Measurements from ENCODE around the gene NECAB3. TPM values are rescaled to one million over a fixed set of nuclear protein-coding genes. Genes with fewer than 3 reads are reported as not detected.

The NECAB3 gene
- polyA plus RNA-seq, 1 of the 3 experiments (the other 2 are of a cell fraction): 20.1 TPM

DNA sequence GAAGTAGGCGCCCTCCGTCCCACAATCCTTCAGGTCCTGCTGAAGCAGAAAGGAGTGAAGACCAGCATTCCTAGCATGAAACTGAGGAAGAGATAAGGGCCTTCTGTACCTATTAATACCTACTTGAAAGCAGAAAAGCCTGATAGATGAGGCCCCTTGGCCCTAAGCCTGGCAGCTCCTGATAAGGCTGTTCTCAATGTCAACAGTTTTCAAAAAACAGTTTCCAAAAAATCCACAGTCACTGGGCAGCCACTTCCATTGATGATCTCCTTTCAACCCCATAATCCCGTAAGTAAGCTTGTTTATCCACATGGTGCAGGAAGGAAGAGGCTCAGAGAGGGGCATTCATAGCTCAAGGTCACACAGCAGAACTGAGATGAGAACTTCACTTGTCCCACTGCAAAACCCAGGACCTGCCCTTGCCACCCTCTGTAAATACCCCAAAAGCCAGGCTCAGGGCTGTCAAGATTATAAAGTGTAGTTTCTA is 14.8 kb upstream of the NECAB3 start:
- no peaks in the 10 kb centered on the region for H3F3A ChIP-seq (replicated peaks; ENCODE audit: insufficient read depth)
- 86% methylated on average over 3 of the region's 3 CpGs for WGBS (ENCODE audit: low lambda C conversion rate)
- no peak for DNase-seq
- no peaks in the 10 kb centered on the region for H3K9me3 ChIP-seq
- peaks cover 7 to 23% of the 10 kb centered on the region in 2 experiments; a peak in 2 of 4 replicates for H3K4me1 ChIP-seq (ENCODE audit: control insufficient read depth in 1 of 2, insufficient read depth in 2 of 2, low read depth in 1 of 2, low read length in 1 of 2)
- no peaks in the 10 kb centered on the region for H3K36me3 ChIP-seq (replicated peaks in 1 of 2; ENCODE audit: control insufficient read depth in 1 of 2, insufficient read depth in 2 of 2, low read length in 1 of 2)
- H3K9me2 ChIP-seq: no peaks in the 10 kb centered on the region
- CTCF ChIA-PET: no interaction called here
- TF ChIP-seq NFIC (IDR thresholded peaks at IDR 0.05; ENCODE audit: borderline replicate concordance): no peak
- TF ChIP-seq ZBTB33 (IDR thresholded peaks at IDR 0.05; ENCODE audit: borderline replicate concordance, low read depth): no peak
- no peak for TF ChIP-seq FOXM1 (IDR thresholded peaks at IDR 0.05; ENCODE audit: low read depth)
- TF ChIP-seq RXRA (IDR thresholded peaks at IDR 0.05; ENCODE audit: borderline replicate concordance, low read depth): no peak
- TF ChIP-seq YY1 (IDR thresholded peaks at IDR 0.05; ENCODE audit: low read depth): no peak
- TF ChIP-seq, protein P1, sequence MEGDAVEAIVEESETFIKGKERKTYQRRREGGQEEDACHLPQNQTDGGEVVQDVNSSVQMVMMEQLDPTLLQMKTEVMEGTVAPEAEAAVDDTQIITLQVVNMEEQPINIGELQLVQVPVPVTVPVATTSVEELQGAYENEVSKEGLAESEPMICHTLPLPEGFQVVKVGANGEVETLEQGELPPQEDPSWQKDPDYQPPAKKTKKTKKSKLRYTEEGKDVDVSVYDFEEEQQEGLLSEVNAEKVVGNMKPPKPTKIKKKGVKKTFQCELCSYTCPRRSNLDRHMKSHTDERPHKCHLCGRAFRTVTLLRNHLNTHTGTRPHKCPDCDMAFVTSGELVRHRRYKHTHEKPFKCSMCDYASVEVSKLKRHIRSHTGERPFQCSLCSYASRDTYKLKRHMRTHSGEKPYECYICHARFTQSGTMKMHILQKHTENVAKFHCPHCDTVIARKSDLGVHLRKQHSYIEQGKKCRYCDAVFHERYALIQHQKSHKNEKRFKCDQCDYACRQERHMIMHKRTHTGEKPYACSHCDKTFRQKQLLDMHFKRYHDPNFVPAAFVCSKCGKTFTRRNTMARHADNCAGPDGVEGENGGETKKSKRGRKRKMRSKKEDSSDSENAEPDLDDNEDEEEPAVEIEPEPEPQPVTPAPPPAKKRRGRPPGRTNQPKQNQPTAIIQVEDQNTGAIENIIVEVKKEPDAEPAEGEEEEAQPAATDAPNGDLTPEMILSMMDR (IDR thresholded peaks at IDR 0.05): no peak
- TF ChIP-seq SMC3 (IDR thresholded peaks at IDR 0.05; ENCODE audit: low read depth, low read length): no peak
- H3K27me3 ChIP-seq (ENCODE audit: insufficient read depth): no peaks in the 10 kb centered on the region
- no peak overlapping the region for H3K4me3 ChIP-seq (ENCODE audit: low read depth in 2 of 2, low read length in 1 of 2)
- H2AFZ ChIP-seq (ENCODE audit: low read depth): no peak overlapping the region
- no peaks in the 10 kb centered on the region; the same call in 1 of the 2 replicates for H4K20me1 ChIP-seq (ENCODE audit: insufficient read depth)
- H3K4me2 ChIP-seq: no peak overlapping the region
- peaks cover 16% of the 10 kb centered on the region for H3K79me2 ChIP-seq (ENCODE audit: insufficient read depth)
- POLR2A ChIA-PET: no interaction called here
- H3K9ac ChIP-seq: no peak overlapping the region
- no peak overlapping the region for H3K27ac ChIP-seq (ENCODE audit: low read depth in 2 of 2, low read length in 1 of 2)

DNA sequence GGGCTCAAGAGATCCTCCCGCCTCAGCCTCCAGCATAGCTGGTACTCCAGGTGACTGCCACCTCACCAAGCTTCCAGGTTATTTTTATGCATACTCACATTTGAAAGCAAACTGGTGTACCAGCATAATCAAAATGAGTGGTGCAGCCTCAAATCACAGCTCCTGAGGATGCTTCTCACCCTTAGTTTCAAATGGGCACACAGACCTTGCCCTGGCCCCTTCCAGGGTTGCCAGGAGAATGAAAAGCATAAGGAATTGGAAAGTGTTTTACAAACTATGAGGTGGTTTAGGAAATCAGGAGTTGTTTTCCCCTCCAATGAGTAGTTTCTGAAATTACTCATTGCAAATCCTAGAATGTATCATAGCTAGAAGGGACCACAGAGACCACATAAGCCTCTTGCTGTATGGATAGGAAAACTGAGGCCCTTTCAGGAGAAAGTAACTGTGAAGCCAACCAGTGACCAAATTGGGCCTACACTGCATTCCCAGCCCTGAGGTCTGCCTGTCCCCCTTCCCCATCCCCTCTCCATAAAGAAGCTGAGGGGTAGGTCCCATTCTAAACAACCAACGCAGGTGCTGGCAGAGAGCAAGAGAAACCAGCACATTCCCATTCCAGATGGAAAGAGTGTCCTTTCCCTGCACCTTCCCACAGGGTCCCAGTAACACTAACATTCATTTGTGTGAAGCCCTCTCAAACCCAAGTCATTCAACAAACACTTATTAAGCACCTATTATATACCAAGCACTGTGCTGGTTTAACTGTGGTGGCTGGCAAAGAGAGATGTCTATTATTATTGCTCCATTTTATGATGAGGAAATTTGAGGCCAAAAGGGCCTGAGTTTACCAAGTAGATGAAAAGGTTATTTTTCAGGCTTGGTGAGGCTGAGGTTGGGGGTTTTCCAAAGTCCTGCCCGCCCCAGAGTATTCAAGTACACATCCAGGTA is 14.0 kb upstream of the NECAB3 start:
- Histone ChIP-seq H3K9ac (no peak overlapping the region), H3K4me2 (no peak overlapping the region), H3K4me3 (ENCODE audit: low read depth in 2 of 2, low read length in 1 of 2) (no peak overlapping the region), H3K79me2 (ENCODE audit: insufficient read depth) (peaks cover 22% of the 10 kb centered on the region), H4K20me1 (ENCODE audit: insufficient read depth) (no peaks in the 10 kb centered on the region; the same call in 1 of the 2 replicates), H2AFZ (ENCODE audit: low read depth) (no peak overlapping the region), H3F3A (replicated peaks; ENCODE audit: insufficient read depth) (no peaks in the 10 kb centered on the region), H3K36me3 (replicated peaks in 1 of 2; ENCODE audit: control insufficient read depth in 1 of 2, insufficient read depth in 2 of 2, low read length in 1 of 2) (no peaks in the 10 kb centered on the region), H3K27ac (ENCODE audit: low read depth in 2 of 2, low read length in 1 of 2) (no peak overlapping the region), H3K4me1 (ENCODE audit: control insufficient read depth in 1 of 2, insufficient read depth in 2 of 2, low read depth in 1 of 2, low read length in 1 of 2) (peaks cover 7 to 19% of the 10 kb centered on the region in 2 experiments; a peak in 2 of 4 replicates), H3K9me2 (no peaks in the 10 kb centered on the region), H3K27me3 (ENCODE audit: insufficient read depth) (no peaks in the 10 kb centered on the region), H3K9me3 (no peaks in the 10 kb centered on the region)
- 92% methylated on average over 3 of the region's 3 CpGs for WGBS (ENCODE audit: low lambda C conversion rate)
- no peak for DNase-seq
- POLR2A ChIA-PET: no interaction called here
- CTCF ChIA-PET: interaction anchor here (4.5 kb wide), 1 partner anchor 8 kb away, joined by 15 read pairs; no protein-coding TSS in a partner anchor
- TF ChIP-seq SMC3 (IDR thresholded peaks at IDR 0.05; ENCODE audit: low read depth, low read length) (no peak), USF2 (IDR thresholded peaks at IDR 0.05; ENCODE audit: borderline replicate concordance, low read depth, low read length) (no peak), TEAD4 (IDR thresholded peaks at IDR 0.05; ENCODE audit: borderline replicate concordance, insufficient read depth) (no peak), ELF1 (IDR thresholded peaks at IDR 0.05) (no peak), EP300 (IDR thresholded peaks at IDR 0.05; ENCODE audit: borderline replicate concordance in 1 of 2, low read depth in 1 of 2, low read length in 1 of 2) (no peak), IRF3 (IDR thresholded peaks at IDR 0.05; ENCODE audit: low read depth, low read length) (no peak), GATA2 (CRISPR knock-in tag; IDR thresholded peaks at IDR 0.05) (no peak), RCOR1 (IDR thresholded peaks at IDR 0.05; ENCODE audit: low read length) (no peak)
- TF ChIP-seq, protein P2, sequence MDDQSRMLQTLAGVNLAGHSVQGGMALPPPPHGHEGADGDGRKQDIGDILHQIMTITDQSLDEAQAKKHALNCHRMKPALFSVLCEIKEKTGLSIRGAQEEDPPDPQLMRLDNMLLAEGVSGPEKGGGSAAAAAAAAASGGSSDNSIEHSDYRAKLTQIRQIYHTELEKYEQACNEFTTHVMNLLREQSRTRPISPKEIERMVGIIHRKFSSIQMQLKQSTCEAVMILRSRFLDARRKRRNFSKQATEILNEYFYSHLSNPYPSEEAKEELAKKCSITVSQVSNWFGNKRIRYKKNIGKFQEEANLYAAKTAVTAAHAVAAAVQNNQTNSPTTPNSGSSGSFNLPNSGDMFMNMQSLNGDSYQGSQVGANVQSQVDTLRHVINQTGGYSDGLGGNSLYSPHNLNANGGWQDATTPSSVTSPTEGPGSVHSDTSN (IDR thresholded peaks at IDR 0.05): no peak
- TF ChIP-seq, protein P3, sequence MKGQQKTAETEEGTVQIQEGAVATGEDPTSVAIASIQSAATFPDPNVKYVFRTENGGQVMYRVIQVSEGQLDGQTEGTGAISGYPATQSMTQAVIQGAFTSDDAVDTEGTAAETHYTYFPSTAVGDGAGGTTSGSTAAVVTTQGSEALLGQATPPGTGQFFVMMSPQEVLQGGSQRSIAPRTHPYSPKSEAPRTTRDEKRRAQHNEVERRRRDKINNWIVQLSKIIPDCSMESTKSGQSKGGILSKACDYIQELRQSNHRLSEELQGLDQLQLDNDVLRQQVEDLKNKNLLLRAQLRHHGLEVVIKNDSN (IDR thresholded peaks at IDR 0.05; ENCODE audit: borderline replicate concordance, low read depth): no peak
